Spleen (tissue), 7 donors: Measurements from ENCODE around the gene TBCD.

Source experiments
- CTCF ChIP-seq, 11 experiments: fragments of 200-600 bp in 7 of 11; fragments of 450-650 bp in 4 of 11; sonication (generic) in 4 of 11; IDR thresholded peaks in 8 of 11; conservative IDR thresholded peaks in 3 of 11; 1 replicate in 7 of 11; 2 replicates in 4 of 11; pipeline versions ENCODE4 v1.4.0 to v1.8.0; 2016 to 2021; ENCODE audit warnings: antibody characterized with exemption in 11 of 11, inconsistent platforms in 4 of 11, mild to moderate bottlenecking in 1 of 11
- POLR2A ChIP-seq, 3 donors: fragments of 450-650 bp; IDR thresholded peaks; one replicate each; pipeline ENCODE4 v1.5.1; 2017; ENCODE audit warnings: antibody characterized with exemption in 3 of 3, mild to moderate bottlenecking in 1 of 3
- donor health status: DM: no; HTN: no; CAD: no; lungs with moderate emphysema.
- donor health status: DM: no; HTN: no; CAD: no.
- donor health status: DM: no; HTN: no; CAD: no.

DNA sequence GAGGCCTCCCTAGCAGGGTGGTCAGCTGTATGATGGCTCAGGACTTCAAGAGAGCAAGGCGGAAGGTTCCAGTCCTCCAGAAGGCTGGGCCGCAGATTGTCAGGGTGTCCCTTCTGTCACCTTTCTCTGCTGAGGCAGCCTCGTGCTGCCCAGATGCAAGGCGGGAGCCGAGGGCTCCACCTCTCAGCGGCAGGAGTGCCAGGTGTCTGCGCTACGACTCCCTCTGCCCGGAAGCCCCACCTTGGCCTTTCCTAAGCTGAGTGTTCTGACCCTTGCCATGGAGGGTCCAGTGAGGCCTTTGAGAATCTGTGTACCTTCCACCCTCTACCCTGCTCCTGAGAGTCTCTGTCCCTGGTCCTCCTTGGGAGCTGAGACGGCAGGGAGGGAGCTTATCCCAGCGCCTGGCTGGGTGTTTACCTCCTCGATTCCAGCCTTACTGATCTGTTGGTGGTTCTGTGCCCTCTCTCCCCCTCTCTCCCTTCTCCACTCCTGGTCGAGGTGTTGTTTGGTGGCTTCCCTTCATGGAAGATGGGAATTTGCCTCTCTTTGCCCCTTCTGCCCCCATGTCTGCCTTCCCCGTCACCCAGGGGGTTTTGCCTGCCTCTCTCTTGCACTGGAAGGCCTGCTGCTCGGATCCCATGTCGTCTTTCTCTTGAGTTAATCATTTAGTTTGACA, 90.2 kb downstream of the TBCD start:
- TF ChIP-seq POLR2A (IDR thresholded peaks at IDR 0.05), result no peak
- TF ChIP-seq CTCF (IDR thresholded peaks at IDR 0.05 in 8 of 11, conservative IDR thresholded peaks at IDR 0.05 in 3 of 11), result no peak
